ENCODE results near the gene DNAJC5. TPM values are rescaled to one million over a fixed set of nuclear protein-coding genes. Genes with fewer than 3 reads are reported as not detected.
"Not testable (repeated sequence)": the region's sequence is repeated elsewhere in the genome, so short reads cannot be mapped to it uniquely, and the experiment has no call there.

Gene DNAJC5
- total and polyA plus RNA-seq, 2 donors (not counting 1 experiment from before 2014, with no cell fraction given), result 12.2 to 33.3 TPM

GRCh38 chr20:63929071-63929470 lies 34.1 kb downstream of the DNAJC5 start:
- H3K4me3 Mint-ChIP-seq, result no peak overlapping the region
- Histone ChIP-seq H3K4me3 (ENCODE audit: control extremely low read depth in 1 of 5, extremely low read depth in 1 of 5, insufficient read depth in 1 of 5, low read depth in 2 of 5, low read length in 4 of 5) (no peak overlapping the region), H3K9me3 (ENCODE audit: control extremely low read depth in 1 of 3, control insufficient read depth in 2 of 3, insufficient read depth in 1 of 3, low read length in 2 of 3) (no peaks in the 10 kb centered on the region), H3K36me3 (replicated peaks in 1 of 2; ENCODE audit: control extremely low read depth in 1 of 2, control insufficient read depth in 1 of 2, extremely low read depth in 1 of 2, insufficient read depth in 2 of 2, low read length in 1 of 2) (peaks cover 0 to 51% of the 10 kb centered on the region in 2 experiments), H3K9ac (ENCODE audit: low read length) (no peak overlapping the region), H3K79me2 (ENCODE audit: control insufficient read depth, insufficient read depth, low read length) (peaks cover 75% of the 10 kb centered on the region), H3K4me2 (replicated peaks; ENCODE audit: low read depth, low read length, poor library complexity, severe bottlenecking) (no peak overlapping the region), H2AFZ (ENCODE audit: insufficient read depth, low read depth, low read length, poor library complexity, severe bottlenecking) (no peak overlapping the region), H3K27ac (ENCODE audit: low read length in 2 of 2) (no peak overlapping the region), H4K20me1 (ENCODE audit: control insufficient read depth, insufficient read depth, low read length, poor library complexity, severe bottlenecking) (peaks cover 75% of the 10 kb centered on the region), H3K27me3 (replicated peaks in 1 of 4; ENCODE audit: control extremely low read depth in 1 of 4, control insufficient read depth in 3 of 4, insufficient read depth in 4 of 4, low read length in 3 of 4) (no peaks in the 10 kb centered on the region), H3K4me1 (ENCODE audit: control insufficient read depth in 2 of 2, insufficient read depth in 2 of 2, low read length in 2 of 2) (no peaks in the 10 kb centered on the region)
- POLR2A ChIA-PET, result interaction anchor here (0.6 kb wide), 1 partner anchor 165 kb away, joined by 3 read pairs; no protein-coding TSS in a partner anchor
- ATAC-seq (ENCODE audit: low read depth) (no peak), DNase-seq (no peak)
- no peaks in the 10 kb centered on the region for H3K9me3 Mint-ChIP-seq (ENCODE audit: insufficient read depth)
- intact Hi-C loops (cut with micrococcal nuclease), result no loop called here
- H3K27ac Mint-ChIP-seq, result no peak overlapping the region
- TF ChIP-seq EZH2 (IDR thresholded peaks at IDR 0.05; ENCODE audit: borderline replicate concordance, insufficient read depth, low read depth, low read length, poor library complexity, severe bottlenecking), result no peak
- no peak for TF ChIP-seq CTCF (IDR thresholded peaks at IDR 0.05)
- CTCF ChIA-PET, result interaction anchor here (1.1 kb wide), 1 partner anchor 705 kb away, joined by 3 read pairs; no protein-coding TSS in a partner anchor
- no peaks in the 10 kb centered on the region for H3K4me1 Mint-ChIP-seq
- no peaks in the 10 kb centered on the region for H3K27me3 Mint-ChIP-seq
- 97% methylated on average over 25 of the region's 26 CpGs for WGBS (ENCODE audit: insufficient coverage)

- not testable (repeated sequence) for ATAC-seq (ENCODE audit: low read depth)
- CTCF ChIA-PET, result interaction anchor here (1.1 kb wide), 1 partner anchor 706 kb away, joined by 3 read pairs; no protein-coding TSS in a partner anchor
Measured at GRCh38 chr20:63929473-63929883, 34.6 kb downstream of the DNAJC5 start.

More at GRCh38 chr20:63929473-63929883, 34.6 kb downstream of the DNAJC5 start:
- H3K9me3 Mint-ChIP-seq (ENCODE audit: insufficient read depth); H3K4me1 Mint-ChIP-seq; H3K4me2 ChIP-seq (replicated peaks; ENCODE audit: low read depth, low read length, poor library complexity, severe bottlenecking); H3K4me3 ChIP-seq (ENCODE audit: control extremely low read depth in 1 of 5, extremely low read depth in 1 of 5, insufficient read depth in 1 of 5, low read depth in 2 of 5, low read length in 4 of 5); H3K27me3 ChIP-seq (replicated peaks in 1 of 4; ENCODE audit: control extremely low read depth in 1 of 4, control insufficient read depth in 3 of 4, insufficient read depth in 4 of 4, low read length in 3 of 4); H3K9ac ChIP-seq (ENCODE audit: low read length); H3K4me3 Mint-ChIP-seq; H3K27ac Mint-ChIP-seq; H3K27ac ChIP-seq (ENCODE audit: low read length in 2 of 2); intact Hi-C loops (cut with micrococcal nuclease); H3K4me1 ChIP-seq (ENCODE audit: control insufficient read depth in 2 of 2, insufficient read depth in 2 of 2, low read length in 2 of 2); H2AFZ ChIP-seq (ENCODE audit: insufficient read depth, low read depth, low read length, poor library complexity, severe bottlenecking); H3K27me3 Mint-ChIP-seq; DNase-seq; H3K9me3 ChIP-seq (ENCODE audit: control extremely low read depth in 1 of 3, control insufficient read depth in 2 of 3, insufficient read depth in 1 of 3, low read length in 2 of 3): not testable (repeated sequence)
- WGBS (ENCODE audit: insufficient coverage), result 98% methylated on average over 31 of the region's 31 CpGs
- Histone ChIP-seq H3K79me2 (ENCODE audit: control insufficient read depth, insufficient read depth, low read length) (peaks cover 75% of the 10 kb centered on the region), H3K36me3 (replicated peaks in 1 of 2; ENCODE audit: control extremely low read depth in 1 of 2, control insufficient read depth in 1 of 2, extremely low read depth in 1 of 2, insufficient read depth in 2 of 2, low read length in 1 of 2) (peaks cover 0 to 55% of the 10 kb centered on the region in 2 experiments), H4K20me1 (ENCODE audit: control insufficient read depth, insufficient read depth, low read length, poor library complexity, severe bottlenecking) (peaks cover 76% of the 10 kb centered on the region)
- POLR2A ChIA-PET, result interaction anchor here (0.6 kb wide), 1 partner anchor 165 kb away, joined by 3 read pairs; no protein-coding TSS in a partner anchor

Data from B cell (primary cell).